Activated CD8-positive, alpha-beta memory T cell treated with anti-CD3 and anti-CD28 coated beads, Interleukin-2, amount 10 ng/mL, durations not matched to agents 7 days and 5 days (primary cell): ENCODE measurements around the gene AKT1S1. TPM values are rescaled to one million over a fixed set of nuclear protein-coding genes. Genes with fewer than 3 reads are reported as not detected.

Source experiments
- ATAC-seq: fragments of 150-1000 bp; cut with Tn5 transposase; one replicate; pipeline ENCODE4 v1.10.0; 2021; ENCODE audit warnings: moderate library complexity
- CTCF ChIA-PET: fragments of 350-600 bp; sonication (Branson Sonifier 250); formaldehyde crosslinking; loops from one replicate; lab custom pipeline; 2021; ENCODE audit warnings: antibody characterized with exemption; lab: Charles Lee
- DNase-seq: peaks from one replicate; pipeline ENCODE4 v3.0.0-alpha.2; 2020
- H3K27ac Mint-ChIP-seq: one replicate; pipeline ENCODE4 v1.8.0; 2021; ENCODE audit warnings: mild to moderate bottlenecking, mixed read lengths
- H3K27me3 Mint-ChIP-seq: one replicate; pipeline ENCODE4 v1.8.0; 2021; ENCODE audit warnings: mixed read lengths
- H3K36me3 Mint-ChIP-seq: one replicate; pipeline ENCODE4 v1.8.0; 2021; ENCODE audit warnings: mild to moderate bottlenecking, mixed read lengths
- H3K4me1 Mint-ChIP-seq: one replicate; pipeline ENCODE4 v1.8.0; 2021; ENCODE audit warnings: mixed read lengths
- H3K4me3 Mint-ChIP-seq: one replicate; pipeline ENCODE4 v1.8.0; 2021; ENCODE audit warnings: mild to moderate bottlenecking, moderate library complexity, mixed read lengths
- H3K9me3 Mint-ChIP-seq: one replicate; pipeline ENCODE4 v1.8.0; 2022; ENCODE audit warnings: low read depth, mixed read lengths
- total RNA-seq, 2 experiments: library from RNA; stranded (reverse); gene quantifications; one replicate each; pipeline ENCODE4 v1.2.3, GENCODE V29; 2021

AKT1S1 gene
- total RNA-seq, 2 experiments from 2014 or later: 13.4 to 21.2 TPM

DNA sequence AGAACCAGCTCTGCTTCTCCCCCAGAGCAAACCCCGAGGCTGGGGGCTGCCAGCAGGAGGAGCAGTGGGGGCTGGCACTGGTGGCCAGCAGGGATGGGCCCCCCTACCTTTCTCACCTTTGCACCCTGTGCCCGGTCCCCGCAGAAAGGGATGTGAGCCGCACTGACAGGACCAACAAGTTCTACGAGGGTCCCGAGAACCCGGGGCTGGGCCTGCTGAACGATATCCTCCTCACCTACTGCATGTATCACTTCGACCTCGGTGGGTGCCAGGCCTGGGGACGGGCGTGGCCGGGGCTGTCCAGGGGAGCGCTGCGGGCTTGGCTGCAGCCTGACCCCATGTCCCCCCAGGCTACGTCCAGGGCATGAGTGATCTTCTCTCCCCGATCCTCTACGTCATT is 7.0 kb upstream of the AKT1S1 start:
- CTCF ChIA-PET: interaction anchor here (0.7 kb wide), 1 partner anchor 9 kb away, joined by 3 read pairs; no protein-coding TSS in a partner anchor
- Mint-ChIP-seq H3K9me3 (no peaks in the 10 kb centered on the region), H3K27ac (no peak overlapping the region), H3K4me3 (no peak overlapping the region), H3K36me3 (peaks cover 12% of the 10 kb centered on the region), H3K4me1 (peaks cover 4% of the 10 kb centered on the region), H3K27me3 (no peaks in the 10 kb centered on the region)
- DNase-seq (no peak), ATAC-seq (no peak)

DNA sequence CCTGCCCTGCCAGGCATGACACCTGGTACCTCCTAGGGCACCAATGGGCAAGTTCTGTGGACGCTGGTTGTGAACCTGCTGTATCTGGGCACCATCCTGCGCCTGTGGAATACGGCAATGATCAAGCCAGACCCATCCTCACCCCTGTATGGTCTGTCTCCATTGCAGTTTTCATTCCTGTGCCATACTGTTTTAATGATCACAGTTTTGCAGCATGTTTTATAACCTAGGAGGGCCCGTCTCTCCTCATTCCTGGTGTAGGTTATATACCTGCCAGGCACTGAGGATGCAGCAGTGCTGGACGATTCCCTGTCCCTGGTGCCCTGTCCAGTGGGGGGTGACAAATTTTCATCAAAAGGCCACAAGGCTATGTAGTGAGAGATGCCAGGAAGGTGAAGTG is 5.9 kb upstream of the AKT1S1 start:
- no peak overlapping the region for H3K27ac Mint-ChIP-seq
- CTCF ChIA-PET: no interaction called here
- no peaks in the 10 kb centered on the region for H3K27me3 Mint-ChIP-seq
- no peak for ATAC-seq
- peaks cover 12% of the 10 kb centered on the region for H3K36me3 Mint-ChIP-seq
- no peaks in the 10 kb centered on the region for H3K9me3 Mint-ChIP-seq
- H3K4me1 Mint-ChIP-seq: peaks cover 14% of the 10 kb centered on the region
- no peak overlapping the region for H3K4me3 Mint-ChIP-seq
- no peak for DNase-seq

DNA sequence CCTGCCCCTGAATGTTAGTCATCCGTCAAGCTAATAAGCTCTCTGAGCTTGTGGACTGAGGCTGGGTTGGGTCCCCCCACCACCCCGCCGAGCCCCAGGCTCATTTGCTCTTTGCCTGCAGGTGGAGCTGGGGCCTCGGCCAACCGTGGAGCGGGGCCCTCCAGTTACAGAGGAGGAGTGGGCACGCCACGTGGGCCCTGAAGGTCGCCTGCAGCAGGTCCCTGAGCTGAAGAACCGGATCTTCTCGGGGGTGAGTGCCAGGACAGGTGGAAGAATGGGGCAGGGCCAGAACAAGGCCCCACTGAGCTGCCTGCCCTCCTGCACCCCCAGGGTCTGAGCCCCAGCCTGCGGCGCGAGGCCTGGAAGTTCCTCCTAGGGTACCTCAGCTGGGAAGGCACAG is 5.5 kb upstream of the AKT1S1 start:
- Mint-ChIP-seq H3K4me1 (peaks cover 16% of the 10 kb centered on the region), H3K9me3 (no peaks in the 10 kb centered on the region), H3K36me3 (peaks cover 12% of the 10 kb centered on the region), H3K4me3 (no peak overlapping the region), H3K27me3 (no peaks in the 10 kb centered on the region), H3K27ac (no peak overlapping the region)
- DNase-seq (no peak), ATAC-seq (no peak)
- CTCF ChIA-PET: no interaction called here

DNA sequence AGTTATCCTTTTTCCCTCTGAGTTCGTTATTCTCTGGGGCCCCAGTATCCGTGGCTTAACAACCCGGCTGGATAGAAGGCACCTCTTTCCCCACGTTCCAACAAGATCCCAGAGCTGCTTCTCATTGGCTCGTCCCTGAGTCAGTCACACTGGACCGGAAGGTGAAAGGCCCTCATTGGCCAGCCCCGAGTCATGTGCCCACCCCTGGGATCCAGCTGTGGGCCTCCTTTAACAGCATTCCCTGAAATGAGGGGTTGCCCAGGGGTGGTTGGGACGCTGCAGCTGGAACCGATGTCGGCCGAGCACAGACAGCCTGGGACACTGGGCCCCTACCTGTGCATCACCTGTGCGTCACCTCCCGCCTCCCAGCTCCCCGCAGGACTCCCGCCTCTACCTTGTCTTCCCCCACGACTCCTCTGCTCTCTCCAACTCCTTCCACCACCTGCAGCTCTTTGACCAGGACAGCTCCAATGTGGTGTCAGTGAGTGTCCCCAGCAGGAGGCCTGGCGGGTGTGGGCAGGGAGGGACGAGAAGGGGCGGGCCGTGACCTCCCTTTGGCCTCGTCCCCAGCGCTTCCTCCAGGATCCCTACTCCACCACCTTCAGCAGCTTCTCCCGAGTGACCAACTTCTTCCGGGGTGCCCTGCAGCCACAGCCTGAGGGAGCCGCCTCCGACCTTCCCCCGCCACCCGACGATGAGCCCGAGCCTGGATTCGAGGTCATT is 4.7 kb upstream of the AKT1S1 start:
- peaks cover 16% of the 10 kb centered on the region for H3K4me1 Mint-ChIP-seq
- DNase-seq (no peak), ATAC-seq (no peak)
- H3K36me3 Mint-ChIP-seq: peaks cover 12% of the 10 kb centered on the region
- H3K9me3 Mint-ChIP-seq: no peaks in the 10 kb centered on the region
- H3K27me3 Mint-ChIP-seq: no peaks in the 10 kb centered on the region
- H3K27ac Mint-ChIP-seq: no peak overlapping the region
- no peak overlapping the region for H3K4me3 Mint-ChIP-seq
- CTCF ChIA-PET: interaction anchor here (1.0 kb wide), 1 partner anchor 8 kb away, joined by 5 read pairs; no protein-coding TSS in a partner anchor

DNA sequence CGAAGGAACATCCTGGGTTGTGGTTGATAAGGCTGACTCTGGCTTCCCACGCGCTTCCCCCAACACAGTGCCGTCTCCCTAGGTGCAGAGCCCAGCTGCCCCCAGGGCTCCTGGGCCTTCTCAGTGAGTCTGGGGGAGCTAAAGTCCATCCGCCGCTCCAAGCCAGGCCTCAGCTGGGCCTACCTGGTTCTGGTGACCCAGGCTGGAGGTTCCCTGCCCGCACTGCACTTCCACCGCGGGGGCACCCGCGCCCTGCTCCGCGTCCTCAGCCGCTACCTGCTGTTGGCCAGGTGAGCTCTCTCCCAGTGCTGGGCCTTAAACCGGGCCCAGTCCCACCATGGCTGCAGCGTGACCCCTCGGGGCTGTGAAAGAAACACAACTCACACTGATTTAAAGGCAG is 4.0 kb upstream of the AKT1S1 start:
- ATAC-seq: no peak
- peaks cover 16% of the 10 kb centered on the region for H3K4me1 Mint-ChIP-seq
- no peak overlapping the region for H3K27ac Mint-ChIP-seq
- DNase-seq: no peak
- H3K4me3 Mint-ChIP-seq: no peak overlapping the region
- H3K36me3 Mint-ChIP-seq: peaks cover 12% of the 10 kb centered on the region
- H3K27me3 Mint-ChIP-seq: no peaks in the 10 kb centered on the region
- CTCF ChIA-PET: interaction anchor here (1.0 kb wide), 1 partner anchor 9 kb away, joined by 5 read pairs; no protein-coding TSS in a partner anchor
- H3K9me3 Mint-ChIP-seq: no peaks in the 10 kb centered on the region

DNA sequence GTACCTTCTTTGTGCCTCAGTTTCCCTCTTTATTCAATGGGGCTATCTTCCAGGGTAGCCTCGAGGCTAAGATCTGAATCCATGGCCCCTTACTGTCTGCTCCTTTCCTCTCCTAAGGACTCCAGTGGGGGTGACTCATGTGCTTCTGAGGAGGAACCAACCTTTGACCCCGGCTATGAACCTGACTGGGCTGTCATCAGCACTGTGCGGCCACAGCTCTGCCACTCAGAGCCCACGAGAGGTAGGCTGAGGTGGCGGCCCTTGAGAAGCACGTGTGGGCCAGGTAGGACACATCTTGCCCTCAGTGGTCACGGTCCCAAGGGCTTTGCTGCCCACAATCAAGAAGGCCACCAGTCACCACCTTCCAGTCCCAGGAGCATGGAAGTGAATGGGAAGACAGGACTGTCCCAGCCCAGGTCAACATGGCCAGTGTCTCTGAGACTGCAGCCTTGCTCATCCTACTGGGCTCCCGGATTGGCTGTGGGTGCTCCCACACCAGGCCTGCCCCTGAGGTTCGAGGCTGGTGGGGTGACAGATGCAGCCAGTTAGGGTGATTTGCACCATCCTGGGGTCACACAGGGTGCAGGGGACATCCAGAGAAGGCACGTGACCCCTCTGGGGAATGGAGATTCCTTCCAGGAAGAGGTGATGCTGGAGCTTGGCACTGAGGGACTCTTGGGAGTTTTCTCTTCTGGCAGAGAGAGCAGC is 3.2 kb upstream of the AKT1S1 start:
- CTCF ChIA-PET: interaction anchor here (1.5 kb wide), 1 partner anchor 10 kb away, joined by 8 read pairs; no protein-coding TSS in a partner anchor
- ATAC-seq: no peak
- Mint-ChIP-seq H3K36me3 (peaks cover 12% of the 10 kb centered on the region), H3K27ac (no peak overlapping the region), H3K4me1 (peaks cover 21% of the 10 kb centered on the region), H3K9me3 (no peaks in the 10 kb centered on the region), H3K4me3 (no peak overlapping the region), H3K27me3 (no peaks in the 10 kb centered on the region)
- no peak for DNase-seq

DNA sequence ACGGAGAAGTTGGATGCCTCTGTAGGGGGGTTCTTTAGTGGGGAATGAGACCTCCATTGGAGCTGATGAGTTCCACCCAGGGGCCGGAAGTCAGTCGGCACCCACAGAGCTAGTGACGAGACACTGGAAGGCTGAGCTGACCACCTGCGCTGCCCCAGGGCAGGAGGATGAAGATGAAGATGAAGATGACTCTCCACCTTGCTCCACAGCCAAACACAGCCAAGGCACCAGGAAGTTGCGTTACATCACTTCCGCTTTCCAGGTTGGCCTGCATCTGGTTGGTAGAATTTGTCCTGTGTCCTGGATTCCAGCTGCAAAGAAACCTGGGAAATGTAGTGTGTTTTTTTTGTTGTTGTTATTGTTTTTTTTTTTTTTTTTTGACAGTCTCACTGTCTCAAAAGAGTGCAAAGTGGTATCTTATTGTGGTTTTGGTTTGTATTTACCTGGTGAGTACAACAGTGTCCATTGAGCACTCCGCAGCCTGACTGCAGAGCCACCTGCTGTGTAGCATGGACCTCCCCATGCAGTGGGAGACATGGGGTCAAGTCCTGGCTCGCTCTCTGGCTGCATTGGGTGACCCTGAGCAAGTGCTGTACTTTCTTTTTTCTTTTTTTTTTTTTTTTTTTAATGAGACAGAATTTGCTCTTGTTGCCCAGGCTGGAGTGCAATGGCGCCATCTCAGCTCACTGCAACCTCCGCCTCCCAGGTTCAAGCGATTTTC is 2.2 kb upstream of the AKT1S1 start:
- DNase-seq: no peak
- no peak overlapping the region for H3K27ac Mint-ChIP-seq

DNA sequence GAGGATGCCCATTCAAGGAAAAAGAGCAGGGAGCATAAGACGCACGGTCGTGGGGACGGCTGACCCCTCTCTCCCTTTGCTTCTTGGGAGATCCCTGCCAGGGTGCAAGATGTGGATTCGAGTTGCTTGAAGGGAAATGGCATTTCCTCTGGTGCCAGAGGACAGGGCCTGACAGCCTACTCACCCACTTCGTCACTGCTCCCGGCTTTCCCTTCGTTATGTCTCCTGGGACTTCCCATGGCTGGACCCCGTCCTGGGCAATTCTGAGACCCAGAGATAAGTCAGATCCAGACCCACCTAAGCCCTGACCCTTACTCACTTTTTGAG is 1.6 kb upstream of the AKT1S1 start:
- no peak overlapping the region for H3K4me3 Mint-ChIP-seq
- no peaks in the 10 kb centered on the region for H3K27me3 Mint-ChIP-seq
- no peaks in the 10 kb centered on the region for H3K9me3 Mint-ChIP-seq
- peaks cover 11% of the 10 kb centered on the region for H3K36me3 Mint-ChIP-seq
- DNase-seq: no peak
- peaks cover 30% of the 10 kb centered on the region for H3K4me1 Mint-ChIP-seq
- H3K27ac Mint-ChIP-seq: no peak overlapping the region
- CTCF ChIA-PET: interaction anchor here (1.5 kb wide), 1 partner anchor 12 kb away, joined by 8 read pairs; no protein-coding TSS in a partner anchor
- no peak for ATAC-seq

More for the DNA sequence above, 2.2 kb upstream of the AKT1S1 start:
- Mint-ChIP-seq H3K4me1 (peaks cover 29% of the 10 kb centered on the region), H3K4me3 (peak overlapping the region; percentile 9), H3K9me3 (no peaks in the 10 kb centered on the region), H3K36me3 (peaks cover 12% of the 10 kb centered on the region), H3K27me3 (no peaks in the 10 kb centered on the region)
- ATAC-seq: no peak
- CTCF ChIA-PET: interaction anchor here (1.5 kb wide), 1 partner anchor 11 kb away, joined by 8 read pairs; no protein-coding TSS in a partner anchor

DNA sequence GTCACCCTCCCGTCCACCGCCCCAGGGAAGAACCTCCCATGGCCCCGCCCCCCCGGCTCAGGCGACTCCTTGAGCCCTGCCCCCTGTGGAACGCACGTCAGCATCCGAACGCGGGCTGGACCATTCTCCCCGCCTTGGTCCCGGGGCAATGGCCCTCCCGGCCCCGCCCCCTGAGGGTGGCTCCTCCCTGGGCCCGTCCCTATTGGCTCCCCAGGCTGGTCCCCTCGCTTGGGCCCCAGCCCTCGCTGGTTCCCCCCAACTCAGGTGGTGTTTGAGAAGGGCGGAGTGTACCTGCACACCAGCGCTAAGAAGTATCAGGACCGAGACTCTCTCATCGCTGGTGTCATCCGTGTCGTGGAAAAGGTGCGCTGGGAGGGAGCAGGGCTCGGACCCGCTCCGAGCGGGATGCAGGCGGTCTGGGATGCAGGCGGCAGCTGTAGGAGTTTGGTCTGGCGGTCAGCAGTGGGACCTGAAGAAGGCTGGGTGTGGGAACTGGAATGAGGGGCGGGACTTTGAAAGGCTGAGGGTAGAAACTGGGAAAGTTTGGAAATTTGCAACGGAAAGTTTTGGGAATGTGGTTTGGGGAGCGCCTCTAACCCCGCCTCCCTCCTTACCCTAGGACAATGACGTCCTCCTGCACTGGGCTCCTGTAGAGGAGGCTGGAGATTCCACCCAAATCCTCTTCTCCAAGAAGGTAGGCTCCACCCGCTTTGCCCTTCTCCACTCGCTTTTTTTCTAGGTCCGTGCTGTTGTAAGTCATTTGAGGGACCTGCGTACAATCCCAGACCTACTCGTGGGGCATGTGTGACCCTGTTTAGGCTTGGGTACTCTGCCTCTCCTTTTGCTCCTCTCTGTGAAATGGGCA is 956 bp upstream of the AKT1S1 start:
- no peak overlapping the region for H3K27ac Mint-ChIP-seq
- peaks cover 32% of the 10 kb centered on the region for H3K4me1 Mint-ChIP-seq
- no peaks in the 10 kb centered on the region for H3K27me3 Mint-ChIP-seq
- CTCF ChIA-PET: no interaction called here
- no peaks in the 10 kb centered on the region for H3K9me3 Mint-ChIP-seq
- H3K36me3 Mint-ChIP-seq: peaks cover 6% of the 10 kb centered on the region
- DNase-seq (peak; percentile 99), ATAC-seq (peak; percentile 75)
- no peak overlapping the region for H3K4me3 Mint-ChIP-seq

DNA sequence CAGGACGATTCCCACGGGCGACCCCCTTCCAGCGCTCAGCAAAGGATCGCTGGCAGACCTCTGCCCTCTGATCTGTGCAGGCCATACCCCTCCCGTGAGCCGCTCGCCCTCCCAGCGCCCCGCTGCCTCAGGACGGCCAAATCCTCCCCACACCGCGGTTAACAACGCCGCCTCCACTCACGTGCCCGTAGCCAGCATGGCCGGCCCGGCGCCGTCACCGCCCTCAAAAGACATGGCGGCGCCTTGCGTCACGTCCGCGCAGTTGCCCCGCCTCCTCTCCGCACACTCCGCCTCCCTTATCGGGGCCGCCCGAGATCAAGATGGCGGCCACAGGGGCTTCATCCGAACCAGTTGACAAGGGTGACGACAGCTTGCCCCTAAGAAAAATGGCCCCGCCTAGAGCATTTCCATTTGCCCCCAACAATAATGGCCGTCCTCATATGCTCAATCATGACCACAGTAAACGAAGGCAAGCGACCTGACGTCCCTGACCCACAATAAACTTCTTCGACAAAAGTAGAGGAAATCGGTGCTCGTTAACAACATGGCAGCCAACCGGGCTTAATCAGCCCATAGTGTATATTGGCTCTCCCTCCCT is 634 bp downstream of the AKT1S1 start:
- CTCF ChIA-PET: interaction anchor here (0.8 to 1.4 kb wide), 5 partner anchors 7 to 200 kb away, joined by 3 to 6 read pairs (median 3); partner anchors contain the start of genes FUZ, PNKP and PRMT1
- H3K27ac Mint-ChIP-seq: no peak overlapping the region
- DNase-seq (peak; percentile 99), ATAC-seq (peak; percentile 61)
- no peaks in the 10 kb centered on the region for H3K27me3 Mint-ChIP-seq
- no peaks in the 10 kb centered on the region for H3K9me3 Mint-ChIP-seq
- peaks cover 40% of the 10 kb centered on the region for H3K4me1 Mint-ChIP-seq
- peaks cover 4% of the 10 kb centered on the region for H3K36me3 Mint-ChIP-seq
- H3K4me3 Mint-ChIP-seq: no peak overlapping the region

DNA sequence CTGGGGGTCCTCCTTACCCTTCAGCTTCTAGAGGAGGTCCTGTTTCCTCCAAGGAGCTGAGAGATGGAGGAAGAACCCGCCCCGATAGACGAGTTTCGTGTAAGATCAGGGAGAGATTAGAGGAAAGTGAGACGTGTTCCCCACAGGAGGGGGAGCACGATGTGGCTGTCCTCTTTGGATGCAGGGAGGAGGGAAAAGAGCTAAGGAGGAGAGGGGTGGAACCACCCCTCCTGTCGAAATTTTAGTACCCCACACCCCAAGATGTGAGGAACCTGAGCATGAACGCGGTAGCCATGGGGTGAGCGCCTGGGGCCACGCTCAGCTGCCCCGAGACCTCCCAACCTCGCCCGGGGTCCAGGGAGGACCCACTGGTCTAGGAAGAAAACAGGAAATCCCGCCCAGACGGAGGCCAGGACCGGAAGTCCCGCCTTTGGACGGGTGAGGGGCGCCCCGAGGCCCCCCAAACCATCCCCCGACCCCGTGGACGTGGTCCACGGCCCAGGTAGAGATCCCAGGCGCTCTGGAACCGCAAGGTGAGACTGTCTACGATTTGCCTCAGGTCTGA is 1.2 kb downstream of the AKT1S1 start:
- CTCF ChIA-PET: interaction anchor here (1.1 to 1.5 kb wide), 4 partner anchors 14 to 199 kb away, joined by 3 to 6 read pairs (median 4); partner anchors contain the start of genes FUZ and PRMT1
- H3K27ac Mint-ChIP-seq: no peak overlapping the region
- H3K4me1 Mint-ChIP-seq: peaks cover 40% of the 10 kb centered on the region
- peaks cover 2% of the 10 kb centered on the region for H3K36me3 Mint-ChIP-seq
- ATAC-seq: peak; percentile 9
- no peaks in the 10 kb centered on the region for H3K9me3 Mint-ChIP-seq
- no peak overlapping the region for H3K4me3 Mint-ChIP-seq
- DNase-seq: peak; percentile 77
- H3K27me3 Mint-ChIP-seq: no peaks in the 10 kb centered on the region

DNA sequence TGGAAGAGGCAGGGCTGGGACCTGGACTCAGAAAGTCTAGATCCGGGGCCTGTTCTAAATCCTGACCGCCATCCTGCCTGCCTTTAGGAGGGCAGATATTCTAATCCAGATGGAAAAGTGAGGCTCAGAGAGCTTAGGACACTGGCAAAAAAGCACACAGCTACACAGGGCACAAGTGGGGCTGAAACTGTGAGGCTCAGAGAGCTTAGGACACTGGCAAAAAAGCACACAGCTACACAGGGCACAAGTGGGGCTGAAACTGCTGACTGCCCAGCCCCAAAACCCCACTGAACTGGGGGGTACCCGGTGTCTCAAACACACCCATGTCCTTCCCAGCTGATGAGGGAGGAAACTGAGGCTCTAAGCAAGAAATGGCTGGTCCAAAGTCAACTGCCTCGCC is 2.0 kb downstream of the AKT1S1 start:
- DNase-seq (no peak), ATAC-seq (no peak)
- Mint-ChIP-seq H3K4me1 (peaks cover 44% of the 10 kb centered on the region), H3K4me3 (no peak overlapping the region), H3K9me3 (no peaks in the 10 kb centered on the region), H3K27ac (peak overlapping the region; percentile 65), H3K27me3 (no peaks in the 10 kb centered on the region), H3K36me3 (peaks cover 2% of the 10 kb centered on the region)
- CTCF ChIA-PET: interaction anchor here (0.6 to 1.5 kb wide), 2 partner anchors 10 to 15 kb away, joined by 3 to 5 read pairs; no protein-coding TSS in a partner anchor
